GM23248 (cell line): ENCODE data around the gene NAGK. TPM values are rescaled to one million over a fixed set of nuclear protein-coding genes. Genes with fewer than 3 reads are reported as not detected.
"Not testable (repeated sequence)": the region's sequence is repeated elsewhere in the genome, so short reads cannot be mapped to it uniquely, and the experiment has no call there.

Experiments used
- DNase-seq: peaks from one replicate; pipeline ENCODE4 v3.0.0-alpha.2; 2015
- H2AFZ ChIP-seq: fragments of 200-600 bp; sonication (generic); 2 replicates; pipeline ENCODE4 v1.6.1; 2016; ENCODE audit warnings: antibody characterized with exemption
- H3F3A ChIP-seq: fragments of 200-600 bp; sonication (generic); 2 replicates; pipeline ENCODE4 v1.6.1; 2016; ENCODE audit warnings: mild to moderate bottlenecking, antibody characterized with exemption, mixed run types; ENCODE audit not compliant: insufficient read depth
- H3K27ac ChIP-seq: fragments of 200-600 bp; sonication (generic); 2 replicates; pipeline ENCODE4 v1.5.1; 2016; ENCODE audit warnings: mild to moderate bottlenecking
- H3K27me3 ChIP-seq: fragments of 200-600 bp; sonication (generic); replicated peaks from 2 replicates; pipeline ENCODE4 v1.6.1; 2016; ENCODE audit warnings: mild to moderate bottlenecking; ENCODE audit not compliant: insufficient read depth
- H3K36me3 ChIP-seq: fragments of 200-600 bp; sonication (generic); 2 replicates; pipeline ENCODE4 v1.6.1; 2016; ENCODE audit warnings: low read depth, mild to moderate bottlenecking
- H3K4me1 ChIP-seq: fragments of 200-600 bp; sonication (generic); 2 replicates; pipeline ENCODE4 v1.6.1; 2016; ENCODE audit warnings: mild to moderate bottlenecking; ENCODE audit not compliant: insufficient read depth
- H3K4me2 ChIP-seq: fragments of 200-600 bp; sonication (generic); one replicate; pipeline ENCODE4 v1.6.1; 2016; ENCODE audit warnings: mild to moderate bottlenecking; ENCODE audit not compliant: unreplicated experiment
- H3K4me3 ChIP-seq: fragments of 200-600 bp; sonication (generic); 2 replicates; pipeline ENCODE4 v1.5.1; 2016; ENCODE audit warnings: mild to moderate bottlenecking
- H3K79me2 ChIP-seq: fragments of 200-600 bp; sonication (generic); 2 replicates; pipeline ENCODE4 v1.6.1; 2016; ENCODE audit warnings: mild to moderate bottlenecking; ENCODE audit not compliant: insufficient read depth
- H3K9ac ChIP-seq: fragments of 200-600 bp; sonication (generic); 2 replicates; pipeline ENCODE4 v1.6.1; 2016; ENCODE audit warnings: mild to moderate bottlenecking
- H3K9me2 ChIP-seq: fragments of 200-600 bp; sonication (generic); 2 replicates; pipeline ENCODE4 v1.6.1; 2016; ENCODE audit warnings: mixed run types, mild to moderate bottlenecking, moderate library complexity; ENCODE audit not compliant: insufficient read depth
- H3K9me3 ChIP-seq: fragments of 200-600 bp; sonication (generic); one replicate; pipeline ENCODE4 v1.6.1; 2017; ENCODE audit warnings: low read depth
- H4K20me1 ChIP-seq: fragments of 200-600 bp; sonication (generic); 2 replicates; pipeline ENCODE4 v1.6.0; 2016; ENCODE audit not compliant: insufficient read depth
- EZH2 ChIP-seq: fragments of 200-600 bp; sonication (generic); IDR thresholded peaks from 2 replicates; pipeline ENCODE4 v1.6.1; 2018; ENCODE audit warnings: antibody characterized with exemption, mild to moderate bottlenecking; ENCODE audit not compliant: insufficient read depth, poor library complexity, severe bottlenecking
- EZH2phosphoT487 ChIP-seq: fragments of 200-600 bp; sonication (generic); IDR thresholded peaks from 2 replicates; pipeline ENCODE4 v1.6.1; 2018; ENCODE audit warnings: antibody characterized with exemption, moderate library complexity, mild to moderate bottlenecking, low read depth; ENCODE audit not compliant: insufficient read depth
- WGBS, 2 experiments: methylation state at CpG; one replicate each; pipeline ENCODE4 v1.1.6; 2015 to 2017; ENCODE audit warnings: low lambda C conversion rate in 2 of 2, low coverage in 1 of 2; ENCODE audit errors: missing lambda C conversion rate in 2 of 2; 5-methylcytosine and 5-hydroxymethylcytosine counted together
- in situ Hi-C: fragments of 300-500 bp; cut with MboI; formaldehyde crosslinking; loops from 2 replicates; pipeline ENCODE4 v1.15.0; 2020
- polyA plus RNA-seq: library from polyadenylated mRNA; unstranded; fragments of >200 nt; fragmentation: Nextera tagmentation; extraction: Ambion mirVana; gene quantifications from 2 replicates; pipeline ENCODE4 v1.2.1, GENCODE V29; 2016
- total RNA-seq: library from RNA; depleted of rRNA; stranded (reverse); fragments of >200 nt; shearing (Covaris generic); gene quantifications from 2 replicates; pipeline ENCODE4 v1.2.3, GENCODE V29; 2014

The NAGK gene
- total and polyA plus RNA-seq, 2 experiments from 2014 or later: 86.4 to 136 TPM

- H3K27ac ChIP-seq: no peak overlapping the region
- H3F3A ChIP-seq: peaks cover 8% of the 10 kb centered on the region; the same call in 1 of the 2 replicates
- H3K4me2 ChIP-seq: no peak overlapping the region
- in situ Hi-C loops: no loop called here
- H3K9me3 ChIP-seq: no peaks in the 10 kb centered on the region
- 85 to 87% methylated on average over 5 of the region's 5 CpGs for WGBS, 2 experiments
- H3K4me3 ChIP-seq: no peak overlapping the region
- H4K20me1 ChIP-seq: no peaks in the 10 kb centered on the region
- H2AFZ ChIP-seq: no peak overlapping the region
- H3K9me2 ChIP-seq: no peaks in the 10 kb centered on the region
- H3K27me3 ChIP-seq: no peaks in the 10 kb centered on the region
- TF ChIP-seq EZH2 (no peak), EZH2phosphoT487 (no peak)
- peaks cover 15% of the 10 kb centered on the region for H3K36me3 ChIP-seq
- no peaks in the 10 kb centered on the region for H3K79me2 ChIP-seq
- no peak overlapping the region for H3K9ac ChIP-seq
- no peaks in the 10 kb centered on the region for H3K4me1 ChIP-seq
- DNase-seq: no peak
These were observed 14.2 kb downstream of the NAGK start for GRCh38 chr2:71082402-71083252.

GRCh38 chr2:71083297-71083696 is 14.8 kb downstream of the NAGK start:
- H2AFZ ChIP-seq, H4K20me1 ChIP-seq, H3K79me2 ChIP-seq, H3K9ac ChIP-seq, DNase-seq, H3K4me1 ChIP-seq, in situ Hi-C loops, H3K4me3 ChIP-seq, H3K4me2 ChIP-seq, H3K27ac ChIP-seq, H3K9me3 ChIP-seq, H3F3A ChIP-seq, H3K27me3 ChIP-seq, H3K9me2 ChIP-seq: not testable (repeated sequence)
- peaks cover 11% of the 10 kb centered on the region; the same call in 1 of the 2 replicates for H3K36me3 ChIP-seq
- no CpG with 5 or more reads among the region's 3 CpGs for WGBS, 2 experiments

- H3K9me3 ChIP-seq, H3K4me2 ChIP-seq, H3K36me3 ChIP-seq, H4K20me1 ChIP-seq, H3K9me2 ChIP-seq, H3K9ac ChIP-seq, H3K79me2 ChIP-seq, DNase-seq, H2AFZ ChIP-seq, H3F3A ChIP-seq, H3K4me1 ChIP-seq, in situ Hi-C loops, H3K27ac ChIP-seq, H3K4me3 ChIP-seq, H3K27me3 ChIP-seq: not testable (repeated sequence)
- WGBS, 2 experiments: 65 to 66% methylated on average over 10 of the region's 13 CpGs
These were observed 15.4 kb downstream of the NAGK start for GRCh38 chr2:71083752-71084312.

GRCh38 chr2:71085325-71086003 is 17.0 kb downstream of the NAGK start:
- H3K4me1 ChIP-seq, H3K4me2 ChIP-seq, H3K27me3 ChIP-seq, in situ Hi-C loops, H3K9ac ChIP-seq, H3K27ac ChIP-seq, H3K36me3 ChIP-seq, H3K9me3 ChIP-seq, H2AFZ ChIP-seq, H3K9me2 ChIP-seq, H3K4me3 ChIP-seq, H4K20me1 ChIP-seq, DNase-seq, H3K79me2 ChIP-seq, H3F3A ChIP-seq: not testable (repeated sequence)
- WGBS, 2 experiments: 44 to 47% methylated on average over 9 of the region's 9 CpGs

GRCh38 chr2:71089475-71089874 is 21.0 kb downstream of the NAGK start:
- H3K4me1 ChIP-seq, in situ Hi-C loops, H3K9ac ChIP-seq, H3K9me2 ChIP-seq, H3F3A ChIP-seq, H3K9me3 ChIP-seq, H3K36me3 ChIP-seq, H3K27me3 ChIP-seq, H4K20me1 ChIP-seq, H3K79me2 ChIP-seq, H2AFZ ChIP-seq, DNase-seq, H3K4me2 ChIP-seq, H3K4me3 ChIP-seq, H3K27ac ChIP-seq: not testable (repeated sequence)
- WGBS, 2 experiments: 68% methylated on average over 11 to 14 of the region's 14 CpGs

GRCh38 chr2:71091808-71092207 is 23.4 kb downstream of the NAGK start:
- H3K4me1 ChIP-seq, H3K27me3 ChIP-seq, H3K79me2 ChIP-seq, H3K9ac ChIP-seq, H4K20me1 ChIP-seq, H2AFZ ChIP-seq, H3K9me3 ChIP-seq, DNase-seq, H3K9me2 ChIP-seq, H3K36me3 ChIP-seq, H3K4me3 ChIP-seq, H3K27ac ChIP-seq, in situ Hi-C loops, H3F3A ChIP-seq, H3K4me2 ChIP-seq: not testable (repeated sequence)
- 73 to 74% methylated on average over 9 of the region's 9 CpGs for WGBS, 2 experiments
